ENCODE measurements around the gene CYGB. TPM values are rescaled to one million over a fixed set of nuclear protein-coding genes. Genes with fewer than 3 reads are reported as not detected.
"Not testable (repeated sequence)": the region's sequence is repeated elsewhere in the genome, so short reads cannot be mapped to it uniquely, and the experiment has no call there.

The CYGB gene
- total and polyA plus RNA-seq, 2 of the 13 experiments (the other 11 are each of a cell fraction or from before 2014, with no cell fraction given) = 18.9 to 27.1 TPM

DNA sequence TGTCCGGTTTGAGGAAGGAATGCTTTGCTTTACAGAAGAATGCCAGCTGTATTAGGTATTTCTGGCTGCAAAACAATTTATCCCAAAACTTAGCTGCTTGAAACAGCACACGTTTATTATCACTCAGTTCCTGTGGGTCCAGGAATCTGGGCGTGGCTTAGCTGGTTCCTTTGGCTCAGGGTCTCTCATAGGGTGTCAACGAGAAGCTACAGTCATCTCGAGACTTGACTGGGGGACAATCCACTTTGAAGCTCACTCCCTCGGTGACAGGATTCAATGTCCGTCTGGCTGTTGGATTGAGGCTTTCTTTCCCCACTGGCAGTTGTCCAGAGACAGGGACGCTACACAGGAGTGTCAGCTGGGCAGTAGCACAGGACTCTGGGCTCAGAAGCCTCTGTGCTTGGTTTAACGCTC, 26.7 kb downstream of the CYGB start (continued):
- no peak for TF ChIP-seq LCORL (IDR thresholded peaks at IDR 0.05)
- TF ChIP-seq LCORL (CRISPR knock-in tag; IDR thresholded peaks at IDR 0.05) = peak; percentile 27; the same call in 1 of the 2 replicates
- TF ChIP-seq CBX5 (CRISPR knock-in tag; IDR thresholded peaks at IDR 0.05; ENCODE audit: borderline replicate concordance) = 0 out of 2 replicates have a peak, but pooled peaks have one; percentile 34
- TF ChIP-seq ZNF44 (CRISPR knock-in tag; IDR thresholded peaks at IDR 0.05) = 0 out of 2 replicates have a peak, but pooled peaks have one; percentile 74
- peak; percentile 65 for TF ChIP-seq TEAD3 (CRISPR knock-in tag; optimal IDR thresholded peaks at IDR 0.05; ENCODE audit: borderline replicate concordance)
- TF ChIP-seq ZNF121 (CRISPR knock-in tag; IDR thresholded peaks at IDR 0.05) = 0 out of 2 replicates have a peak, but pooled peaks have one; percentile 39
- TF ChIP-seq DR1 (CRISPR knock-in tag; IDR thresholded peaks at IDR 0.05) = no peak
- TF ChIP-seq SAP130 (CRISPR knock-in tag; IDR thresholded peaks at IDR 0.05; ENCODE audit: low read depth) = 0 out of 2 replicates have a peak, but pooled peaks have one; percentile 24
- no peak for TF ChIP-seq ZNF224 (CRISPR knock-in tag; IDR thresholded peaks at IDR 0.05)
- TF ChIP-seq SP1 (IDR thresholded peaks at IDR 0.05) = no peak
- TF ChIP-seq SP1 (CRISPR knock-in tag; IDR thresholded peaks at IDR 0.05) = peak; percentile 57
- TF ChIP-seq, protein P1, sequence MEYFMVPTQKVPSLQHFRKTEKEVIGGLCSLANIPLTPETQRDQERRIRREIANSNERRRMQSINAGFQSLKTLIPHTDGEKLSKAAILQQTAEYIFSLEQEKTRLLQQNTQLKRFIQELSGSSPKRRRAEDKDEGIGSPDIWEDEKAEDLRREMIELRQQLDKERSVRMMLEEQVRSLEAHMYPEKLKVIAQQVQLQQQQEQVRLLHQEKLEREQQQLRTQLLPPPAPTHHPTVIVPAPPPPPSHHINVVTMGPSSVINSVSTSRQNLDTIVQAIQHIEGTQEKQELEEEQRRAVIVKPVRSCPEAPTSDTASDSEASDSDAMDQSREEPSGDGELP (IDR thresholded peaks at IDR 0.05; ENCODE audit: borderline replicate concordance, low read depth) = peak; percentile 70; the same call in 1 of the 2 replicates
- TF ChIP-seq XRCC5 (optimal IDR thresholded peaks at IDR 0.05; ENCODE audit: low read length) = peak; percentile 16

DNA sequence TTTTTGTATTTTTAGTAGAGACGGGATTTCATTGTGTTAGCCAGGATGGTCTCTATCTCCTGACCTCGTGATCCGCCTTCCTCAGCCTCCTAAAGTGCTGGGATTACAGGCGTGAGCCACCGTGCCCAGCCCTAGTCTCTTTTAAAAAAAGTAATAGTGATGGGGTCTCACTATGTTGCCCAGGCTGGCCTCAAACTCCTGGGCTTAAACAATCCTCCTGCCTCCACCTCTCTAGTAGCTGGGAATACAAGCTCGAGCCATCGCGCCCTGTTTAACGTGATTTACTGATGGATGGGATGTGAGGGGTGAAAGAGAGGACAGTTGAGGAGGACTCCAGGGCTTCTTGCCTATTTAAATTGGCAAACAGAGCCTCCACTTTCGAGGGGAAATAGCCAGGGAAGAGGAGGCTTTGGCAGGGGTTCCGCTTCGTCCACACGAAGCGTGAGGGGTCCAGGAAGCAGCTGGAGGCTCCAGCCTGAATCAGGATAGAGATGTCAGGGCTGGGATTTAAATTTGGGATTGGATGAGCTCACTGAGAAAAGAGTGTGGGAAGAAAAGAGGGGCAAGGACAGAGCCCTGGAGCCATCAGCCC, 28.9 kb downstream of the CYGB start:
- in situ Hi-C loops (cut with HindIII; ENCODE audit: extremely low pct_ligation_motif_present, low pct_unique_long_range_greater_than_20kb) = loop anchor here (5.0 kb wide), 2 partner anchors 41 to 101 kb away; partner anchors contain the start of gene AANAT
- H3K9me3 ChIP-seq (ENCODE audit: low read length); CTCF ChIA-PET (ENCODE audit: low intra/inter-chr PET ratio, low total read pairs): not testable (repeated sequence)

More for the DNA sequence above, 28.9 kb downstream of the CYGB start:
- DNase-seq (ENCODE audit: low spot score); H3K9ac ChIP-seq (ENCODE audit: insufficient read depth, low read depth, low read length); intact Hi-C loops (cut with micrococcal nuclease; ENCODE audit: unreplicated experiment); BruUV-seq (replicated peaks); H2AFZ ChIP-seq (ENCODE audit: low read length); H3K36me3 ChIP-seq (replicated peaks in 1 of 2; ENCODE audit: control insufficient read depth in 1 of 2, insufficient read depth in 2 of 2, low read length in 2 of 2); H3K27ac ChIP-seq (ENCODE audit: extremely low read length, insufficient read depth, low read length); FAIRE-seq; H4K20me1 ChIP-seq (ENCODE audit: insufficient read depth, low read length); H3K4me3 ChIP-seq (replicated peaks in 1 of 3; ENCODE audit: insufficient read depth in 1 of 3, low read depth in 2 of 3, low read length in 3 of 3); H3K79me2 ChIP-seq (ENCODE audit: insufficient read depth, low read length); ATAC-seq; H3K4me2 ChIP-seq (ENCODE audit: low read depth, low read length): not testable (repeated sequence)
- WGBS (ENCODE audit: low lambda C conversion rate) = 51% methylated on average over 14 of the region's 14 CpGs
- TF ChIP-seq ZNF121 (CRISPR knock-in tag; IDR thresholded peaks at IDR 0.05) = peak; percentile 78
- Histone ChIP-seq H3K4me1 (ENCODE audit: insufficient read depth, low read length) (peaks cover 55% of the 10 kb centered on the region), H3K27me3 (ENCODE audit: control insufficient read depth in 1 of 2, insufficient read depth in 2 of 2, low read length in 2 of 2) (peaks cover 6 to 34% of the 10 kb centered on the region in 2 experiments; a peak in 4 of 5 replicates)
- POLR2A ChIA-PET = interaction anchor here (1.2 to 1.7 kb wide), 4 partner anchors 9 to 49 kb away, joined by 4 to 9 read pairs (median 5); no protein-coding TSS in a partner anchor
